Fibroblast of pulmonary artery (primary cell): ENCODE results near the gene RBSN.

Experiments
- DNase-seq: peaks from one replicate; pipeline ENCODE4 v3.0.0-alpha.2; 2010; ENCODE audit warnings: low read depth
- H3K4me3 ChIP-seq: replicated peaks from 2 replicates; pipeline ENCODE4 v1.5.1; 2011; ENCODE audit warnings: low read depth, mild to moderate bottlenecking, control low read depth, low read length, moderate library complexity
- CTCF ChIP-seq: IDR thresholded peaks from 2 replicates; pipeline ENCODE4 v1.5.1; 2011; ENCODE audit warnings: mild to moderate bottlenecking, control low read depth, low read length, inconsistent platforms; ENCODE audit errors: missing control alignments

RBSN gene

GRCh38 chr3:15083252-15083651, 15.7 kb downstream of the RBSN start:
- DNase-seq = no peak
- TF ChIP-seq CTCF = no peak

GRCh38 chr3:15081960-15082664, 16.8 kb downstream of the RBSN start:
- peak; percentile 25 for DNase-seq
- no peak for TF ChIP-seq CTCF
- no peak overlapping the region for H3K4me3 ChIP-seq

More at GRCh38 chr3:15083252-15083651, 15.7 kb downstream of the RBSN start:
- H3K4me3 ChIP-seq = no peak overlapping the region

GRCh38 chr3:15079091-15079490, 19.9 kb downstream of the RBSN start:
- no peak for DNase-seq
- no peak for TF ChIP-seq CTCF
- H3K4me3 ChIP-seq = no peak overlapping the region

GRCh38 chr3:15074500-15074899, 24.4 kb downstream of the RBSN start:
- no peak overlapping the region for H3K4me3 ChIP-seq
- TF ChIP-seq CTCF = no peak
- no peak for DNase-seq

GRCh38 chr3:15071699-15072098, 27.2 kb downstream of the RBSN start:
- DNase-seq = no peak
- no peak for TF ChIP-seq CTCF
- no peak overlapping the region for H3K4me3 ChIP-seq

GRCh38 chr3:15069441-15069840, 29.5 kb downstream of the RBSN start:
- no peak overlapping the region for H3K4me3 ChIP-seq
- DNase-seq = no peak
- TF ChIP-seq CTCF = no peak

- no peak overlapping the region for H3K4me3 ChIP-seq
- DNase-seq = no peak
- no peak for TF ChIP-seq CTCF
Observed at GRCh38 chr3:15066467-15066866, 32.5 kb downstream of the RBSN start.
